Measurements from ENCODE around the gene MEIS3. TPM values are rescaled to one million over a fixed set of nuclear protein-coding genes. Genes with fewer than 3 reads are reported as not detected.

MEIS3 gene
- total and polyA plus RNA-seq, 9 of the 15 experiments (the other 6 are each of a cell fraction or from before 2014, with no cell fraction given): 0.06 to 0.80 (median 0.25) TPM; not detected in 1

GRCh38 chr19:47378246-47378645, 41.1 kb downstream of the MEIS3 start (continued):
- TF ChIP-seq, protein P1, sequence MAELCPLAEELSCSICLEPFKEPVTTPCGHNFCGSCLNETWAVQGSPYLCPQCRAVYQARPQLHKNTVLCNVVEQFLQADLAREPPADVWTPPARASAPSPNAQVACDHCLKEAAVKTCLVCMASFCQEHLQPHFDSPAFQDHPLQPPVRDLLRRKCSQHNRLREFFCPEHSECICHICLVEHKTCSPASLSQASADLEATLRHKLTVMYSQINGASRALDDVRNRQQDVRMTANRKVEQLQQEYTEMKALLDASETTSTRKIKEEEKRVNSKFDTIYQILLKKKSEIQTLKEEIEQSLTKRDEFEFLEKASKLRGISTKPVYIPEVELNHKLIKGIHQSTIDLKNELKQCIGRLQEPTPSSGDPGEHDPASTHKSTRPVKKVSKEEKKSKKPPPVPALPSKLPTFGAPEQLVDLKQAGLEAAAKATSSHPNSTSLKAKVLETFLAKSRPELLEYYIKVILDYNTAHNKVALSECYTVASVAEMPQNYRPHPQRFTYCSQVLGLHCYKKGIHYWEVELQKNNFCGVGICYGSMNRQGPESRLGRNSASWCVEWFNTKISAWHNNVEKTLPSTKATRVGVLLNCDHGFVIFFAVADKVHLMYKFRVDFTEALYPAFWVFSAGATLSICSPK (IDR thresholded peaks at IDR 0.05; ENCODE audit: borderline replicate concordance): no peak
- TF ChIP-seq RFX7 (CRISPR knock-in tag; IDR thresholded peaks at IDR 0.05) (no peak), NUFIP1 (IDR thresholded peaks at IDR 0.05; ENCODE audit: partially characterized antibody) (no peak), SP2 (IDR thresholded peaks at IDR 0.05; ENCODE audit: extremely low read depth, low read depth, low read length, poor library complexity, severe bottlenecking) (no peak), NBN (IDR thresholded peaks at IDR 0.05; ENCODE audit: low read depth) (no peak)

- FAIRE-seq (no peak), DNase-seq (ENCODE audit: extremely low read depth in 1 of 4, low spot score in 3 of 4) (no peak), ATAC-seq (no peak)
- H3K4me1 ChIP-seq (replicated peaks in 1 of 2; ENCODE audit: control insufficient read depth in 2 of 2, insufficient read depth in 2 of 2, low read length in 2 of 2): peaks cover 0 to 32% of the 10 kb centered on the region in 2 experiments; a peak in 2 of 5 replicates
- no peaks in the 10 kb centered on the region for H3K79me2 ChIP-seq (ENCODE audit: control insufficient read depth, insufficient read depth, low read length)
- POLR2A ChIA-PET: interaction anchor here (0.6 to 1.2 kb wide), 3 partner anchors 17 to 107 kb away, joined by 3 to 5 read pairs (median 4); partner anchors contain the start of gene DHX34
- peaks cover 5% of the 10 kb centered on the region; the same call in 1 of the 2 replicates for H4K20me1 ChIP-seq (replicated peaks; ENCODE audit: control insufficient read depth, insufficient read depth, low read length)
- H3K4me3 ChIP-seq: no peak overlapping the region
- in situ Hi-C loops (cut with MboI): no loop called here
- peaks cover 94% of the 10 kb centered on the region; the same call in 2 of the 3 replicates for H3K36me3 ChIP-seq (ENCODE audit: control insufficient read depth, insufficient read depth, low read length)
- H3K9me1 ChIP-seq (ENCODE audit: control insufficient read depth, insufficient read depth, low read length): peaks cover 3% of the 10 kb centered on the region
- BruUV-seq (replicated peaks): no TSS peak
- H3K9me3 ChIP-seq (replicated peaks; ENCODE audit: control insufficient read depth, insufficient read depth, low read depth, low read length): no peaks in the 10 kb centered on the region
- H3K4me2 ChIP-seq (ENCODE audit: insufficient read depth, low read length): no peak overlapping the region
- CTCF ChIA-PET (ENCODE audit: low intra/inter-chr PET ratio): no interaction called here
- H3K27me3 ChIP-seq (ENCODE audit: control insufficient read depth in 2 of 2, insufficient read depth in 2 of 2, low read length in 2 of 2): no peaks in the 10 kb centered on the region
- H3K9ac ChIP-seq (ENCODE audit: insufficient read depth in 1 of 2, low read depth in 2 of 2, low read length in 2 of 2): peak overlapping the region in 1 of 2 experiments; percentile 2; a peak in 1 of 4 replicates
- TF ChIP-seq, protein P2, sequence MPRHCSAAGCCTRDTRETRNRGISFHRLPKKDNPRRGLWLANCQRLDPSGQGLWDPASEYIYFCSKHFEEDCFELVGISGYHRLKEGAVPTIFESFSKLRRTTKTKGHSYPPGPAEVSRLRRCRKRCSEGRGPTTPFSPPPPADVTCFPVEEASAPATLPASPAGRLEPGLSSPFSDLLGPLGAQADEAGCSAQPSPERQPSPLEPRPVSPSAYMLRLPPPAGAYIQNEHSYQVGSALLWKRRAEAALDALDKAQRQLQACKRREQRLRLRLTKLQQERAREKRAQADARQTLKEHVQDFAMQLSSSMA (CRISPR knock-in tag; IDR thresholded peaks at IDR 0.05): no peak
- no peak for TF ChIP-seq RCOR1 (IDR thresholded peaks at IDR 0.05; ENCODE audit: borderline replicate concordance in 1 of 2, low read depth in 2 of 2, low read length in 2 of 2)
- no peak for TF ChIP-seq DLX4 (CRISPR knock-in tag; IDR thresholded peaks at IDR 0.05)
- no peak for TF ChIP-seq XRCC4 (IDR thresholded peaks at IDR 0.05; ENCODE audit: extremely low read depth, insufficient read depth, insufficient read length)
- TF ChIP-seq GABPB1 (CRISPR knock-in tag; IDR thresholded peaks at IDR 0.05): no peak
- no peak for TF ChIP-seq RAD21 (CRISPR knock-in tag; conservative IDR thresholded peaks at IDR 0.05 in 1 of 2, IDR thresholded peaks at IDR 0.05 in 1 of 2)
- no peak for TF ChIP-seq ZNF507 (tag; conservative IDR thresholded peaks at IDR 0.05)
- no peak for TF ChIP-seq NFRKB (IDR thresholded peaks at IDR 0.05; ENCODE audit: low read depth)
- TF ChIP-seq HNRNPLL (IDR thresholded peaks at IDR 0.05; ENCODE audit: low read depth, low read length, poor library complexity, severe bottlenecking): no peak
- no peak overlapping the region for H3K27ac ChIP-seq (ENCODE audit: extremely low read depth, low read depth, low read length)
- H2AFZ ChIP-seq (ENCODE audit: low read depth, low read length): no peak overlapping the region
- intact Hi-C loops (cut with micrococcal nuclease): no loop called here
- 89% methylated on average over 11 of the region's 12 CpGs for WGBS (ENCODE audit: insufficient coverage, low coverage, missing lambda C conversion rate)
These were observed 41.5 kb downstream of the MEIS3 start for GRCh38 chr19:47377801-47378200.
